Ovary (tissue), 9 donors: ENCODE measurements around the gene SPACDR. TPM values are rescaled to one million over a fixed set of nuclear protein-coding genes. Genes with fewer than 3 reads are reported as not detected.

Source experiments
- DNase-seq, 5 donors: peaks; one replicate each; pipeline ENCODE4 v3.0.0-alpha.2; 2019 to 2020
- H3K27ac ChIP-seq, 2 donors: fragments of 200-600 bp; one replicate each; pipeline versions ENCODE4 v1.5.1 to v1.8.0; 2019 to 2022
- H3K27me3 ChIP-seq: fragments of 200-600 bp; one replicate; pipeline ENCODE4 v1.8.0; 2022
- H3K36me3 ChIP-seq: fragments of 200-600 bp; sonication (generic); one replicate; pipeline ENCODE4 v1.5.1; 2019
- H3K4me1 ChIP-seq: one replicate; pipeline ENCODE4 v1.8.1; 2013; ENCODE audit warnings: mild to moderate bottlenecking, moderate library complexity; ENCODE audit not compliant: insufficient read depth
- H3K4me3 ChIP-seq: fragments of 200-600 bp; sonication (generic); one replicate; pipeline ENCODE4 v1.5.1; 2017
- H3K9me3 ChIP-seq, 2 donors: fragments of 200-600 bp in 1 of 2; sonication (generic) in 1 of 2; one replicate each; pipeline versions ENCODE4 v1.5.1 to v1.8.1; 2013 to 2019; ENCODE audit warnings: mild to moderate bottlenecking in 1 of 2, moderate library complexity in 1 of 2
- CTCF ChIP-seq, 3 donors: fragments of 450-650 bp in 2 of 3; fragments of 200-600 bp in 1 of 3; IDR thresholded peaks; one replicate each; pipeline versions ENCODE4 v1.5.1 to v1.8.0; 2016 to 2022; ENCODE audit warnings: antibody characterized with exemption in 3 of 3, mild to moderate bottlenecking in 1 of 3
- EP300 ChIP-seq: sonication (generic); formaldehyde crosslinking; IDR thresholded peaks from one replicate; pipeline ENCODE4 v1.6.1; 2017; ENCODE audit warnings: antibody characterized with exemption
- POLR2A ChIP-seq: fragments of 450-650 bp; IDR thresholded peaks from one replicate; pipeline ENCODE4 v1.6.1; 2017; ENCODE audit warnings: antibody characterized with exemption, mild to moderate bottlenecking, moderate library complexity
- WGBS, 3 donors: extraction: QIAGEN DNeasy Blood & Tissue Kit in 1 of 3; methylation state at CpG; one replicate each; pipeline versions ENCODE4 v1.1.5 to v1.1.7; 2013 to 2017; 5-methylcytosine and 5-hydroxymethylcytosine counted together
- intact Hi-C, 4 donors: fragments of 100-400 bp; cut with DNase I; formaldehyde crosslinking; loops; one replicate each; pipeline versions ENCODE4 v1.11.0 to v1.15.1; 2022 to 2023
- polyA plus RNA-seq, 2 donors: library from polyadenylated mRNA; stranded (reverse); fragments of 200-250 nt in 1 of 2; fragments of 350-450 nt in 1 of 2; fragmentation: Illumina TruSeq in 1 of 2; extraction: RNeasy Lipid Tissue Mini Kit (QIAGEN cat#74804) in 1 of 2; gene quantifications; one replicate each; pipeline ENCODE4 v1.2.3, GENCODE V29; 2013 to 2014
- total RNA-seq, 7 donors: library from RNA; depleted of rRNA in 2 of 7; stranded (reverse); fragments of >200 nt in 2 of 7; fragmentation: NEBNext Ultra II Directional in 3 of 7; extraction: Animal tissue kit (Norgen Biotek cat#: 25700) in 3 of 7; gene quantifications; one replicate each; pipeline versions ENCODE4 v1.1.0 to v1.2.4, GENCODE V29; 2016 to 2023
- donor health status: DM: no; HTN: no; CAD: no; lungs with moderate emphysema.
- donor health status: DM: no; HTN: no; CAD: no.
- donor health status: Bipolar disorder and iron deficiency.
- donor health status: DM: yes; HTN: yes; CAD: no.
- donor health status: DM: no; HTN: no; CAD: no.
- donor health status: DM: yes; HTN: yes; CAD: no.

SPACDR gene
- total and polyA plus RNA-seq, 9 donors: 0.25 to 3.0 (median 0.78) TPM; not detected in 1

- Histone ChIP-seq H3K27ac (no peak overlapping the region), H3K36me3 (no peaks in the 10 kb centered on the region), H3K9me3 (no peaks in the 10 kb centered on the region), H3K4me3 (no peak overlapping the region), H3K27me3 (no peaks in the 10 kb centered on the region), H3K4me1 (peaks cover 12% of the 10 kb centered on the region)
- intact Hi-C loops: no loop called here
- 59 to 60% (median 60%) methylated on average over 2 of the region's 2 CpGs for WGBS, 3 donors
- no peak for DNase-seq
- TF ChIP-seq CTCF (IDR thresholded peaks at IDR 0.05) (no peak), EP300 (no peak), POLR2A (no peak)
Observed at GRCh38 chr7:100438172-100438571, 25.9 kb downstream of the SPACDR start.

- peak overlapping the region in 1 of 2 donors; percentile 89 for H3K27ac ChIP-seq
- no peaks in the 10 kb centered on the region for H3K9me3 ChIP-seq
- H3K27me3 ChIP-seq: no peaks in the 10 kb centered on the region
- no peak overlapping the region for H3K4me3 ChIP-seq
- intact Hi-C loops: no loop called here
- H3K36me3 ChIP-seq: no peaks in the 10 kb centered on the region
- H3K4me1 ChIP-seq: peaks cover 12% of the 10 kb centered on the region
- 83 to 90% (median 84%) methylated on average over 28 of the region's 28 CpGs for WGBS, 3 donors
- no peak for TF ChIP-seq POLR2A
- no peak for TF ChIP-seq EP300
- TF ChIP-seq CTCF (IDR thresholded peaks at IDR 0.05): no peak
- DNase-seq: peak; percentile 44 to 67 (median 62)
Observed at GRCh38 chr7:100437150-100438100, 26.6 kb downstream of the SPACDR start.

- intact Hi-C loops: no loop called here
- peaks cover 23% of the 10 kb centered on the region for H3K4me1 ChIP-seq
- H3K4me3 ChIP-seq: peak overlapping the region; percentile 74
- H3K27me3 ChIP-seq: no peaks in the 10 kb centered on the region
- peak; percentile 35 to 69 (median 59) for DNase-seq
- 2 to 3% (median 2%) methylated on average over 59 to 81 of the region's 81 CpGs for WGBS, 3 donors
- no peaks in the 10 kb centered on the region for H3K9me3 ChIP-seq
- TF ChIP-seq POLR2A (no peak), CTCF (IDR thresholded peaks at IDR 0.05) (no peak), EP300 (no peak)
- H3K36me3 ChIP-seq: no peaks in the 10 kb centered on the region
- peak overlapping the region; percentile 88 to 89 for H3K27ac ChIP-seq
Observed at GRCh38 chr7:100435401-100436304, 28.4 kb downstream of the SPACDR start.
